SHP77 (cell line): Measurements from ENCODE around the gene CARNS1.
"Not testable (repeated sequence)": the region's sequence is repeated elsewhere in the genome, so short reads cannot be mapped to it uniquely, and the experiment has no call there.

Source experiments
- DNase-seq, 2 experiments: peaks; one replicate each; lab custom pipeline; 2025; lab: John Stamatoyannopoulos, UW

The CARNS1 gene

DNA sequence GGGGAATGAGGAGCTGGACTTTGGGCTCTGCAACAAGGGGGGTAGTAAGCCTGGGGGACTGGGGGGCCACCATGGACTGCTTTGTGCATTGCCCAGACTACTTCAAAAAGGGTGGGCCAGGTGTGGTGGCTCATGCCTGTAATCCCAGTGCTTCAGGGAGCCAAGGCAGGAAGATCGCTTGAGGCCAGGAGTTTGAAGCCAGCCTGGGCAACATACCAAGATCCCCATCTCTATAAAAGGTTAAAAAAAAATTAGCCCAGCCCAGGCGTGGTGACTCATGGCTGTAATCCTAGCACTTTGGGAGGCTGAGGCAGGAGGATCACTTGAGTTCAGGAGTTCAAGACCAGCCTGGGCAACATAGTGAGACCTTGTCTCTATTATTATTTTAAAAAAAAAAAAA lies 50.1 kb downstream of the CARNS1 start:
- DNase-seq, result not testable (repeated sequence)

GRCh38 chr11:67466367-67466766 lies 50.9 kb downstream of the CARNS1 start:
- no peak for DNase-seq

DNA sequence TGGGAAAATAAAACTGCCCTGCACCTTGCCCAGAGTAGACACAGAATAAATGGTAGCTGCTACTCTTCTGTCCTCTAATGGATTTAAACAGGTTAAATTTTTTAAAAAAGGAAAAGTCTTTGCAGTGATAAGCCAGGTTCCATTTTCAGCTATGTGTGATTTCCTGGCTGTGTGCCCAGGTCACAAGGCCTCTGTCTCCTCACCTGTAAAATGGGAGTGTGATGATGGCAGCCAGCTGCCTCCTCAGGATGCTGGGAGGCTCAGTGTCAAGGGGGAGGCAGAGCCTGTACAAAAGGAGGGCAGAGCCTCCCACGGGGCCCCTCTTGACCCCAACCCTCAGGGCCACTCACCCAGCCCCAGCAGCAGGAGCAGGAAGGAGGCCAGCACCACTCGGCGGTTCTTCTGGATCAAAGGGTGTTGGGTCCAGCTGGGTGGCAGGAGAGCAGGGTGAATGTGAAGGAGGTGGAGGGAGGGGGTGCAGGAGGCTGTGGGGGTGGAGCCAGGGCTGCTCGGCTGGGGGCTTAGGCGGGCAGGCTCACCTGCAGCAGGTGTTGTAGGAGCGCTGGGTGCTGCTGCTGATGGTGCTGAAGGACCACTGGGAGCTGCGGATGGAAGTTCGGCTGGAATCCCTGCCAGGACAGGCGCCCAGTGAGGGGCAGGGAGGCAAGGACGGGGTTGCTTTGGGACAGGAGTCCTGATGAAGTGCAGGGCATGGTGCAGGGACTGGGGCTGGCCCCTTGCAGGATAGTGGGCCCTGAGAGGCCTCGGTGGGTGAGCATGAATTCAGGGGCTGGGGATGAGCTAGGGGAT lies 51.7 kb downstream of the CARNS1 start:
- DNase-seq, result no peak

GRCh38 chr11:67468056-67468455 lies 52.6 kb downstream of the CARNS1 start:
- no peak for DNase-seq

- DNase-seq, result no peak
Measured at GRCh38 chr11:67468456-67468758, 52.9 kb downstream of the CARNS1 start.

DNA sequence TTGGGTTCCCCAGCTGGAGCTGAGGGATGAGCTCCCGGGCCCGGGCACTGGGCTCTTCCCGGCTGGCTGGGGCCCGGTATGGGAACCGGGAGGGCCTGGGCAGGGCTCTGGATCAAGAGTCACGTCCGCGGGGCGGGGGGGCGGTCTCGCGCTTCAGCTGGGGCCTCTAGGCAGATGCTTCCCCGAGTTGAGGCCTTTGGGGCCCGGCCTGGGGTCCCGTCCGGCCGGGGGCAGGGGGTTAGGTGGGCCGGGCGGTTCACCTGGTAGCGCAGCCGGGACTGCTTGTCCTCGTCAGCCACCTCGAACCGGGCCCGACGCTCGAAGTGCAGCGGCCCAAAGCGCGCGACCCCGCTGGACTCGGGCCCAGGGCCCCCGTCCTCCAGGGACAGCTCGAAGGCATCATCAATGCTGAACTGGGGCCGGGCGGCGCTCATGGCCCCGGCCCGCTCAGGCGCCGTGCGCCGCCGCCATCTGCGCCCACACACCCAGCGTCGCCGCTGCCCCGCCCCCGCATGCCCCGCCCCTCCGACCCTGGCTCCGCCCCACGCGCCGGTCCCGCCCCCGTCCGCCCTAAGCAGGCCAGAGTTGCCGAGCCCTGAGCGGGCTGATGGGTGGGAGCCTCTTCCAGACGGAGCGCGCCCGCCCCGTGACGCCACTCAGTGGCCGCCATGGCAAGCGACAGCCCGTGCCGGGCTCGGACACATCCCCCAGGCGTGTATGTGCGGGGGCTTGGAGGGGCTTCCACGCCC lies 53.5 kb downstream of the CARNS1 start, which contains the start of gene TMEM134:
Gene TMEM134 (minus strand): TSS at position 493 of the 749 bp plus-strand sequence. CDS start 59 bp downstream, at position 434.
- peak; percentile 91 to 92 for DNase-seq

GRCh38 chr11:67469508-67469811 lies 54.0 kb downstream of the CARNS1 start:
- DNase-seq, result no peak

DNA sequence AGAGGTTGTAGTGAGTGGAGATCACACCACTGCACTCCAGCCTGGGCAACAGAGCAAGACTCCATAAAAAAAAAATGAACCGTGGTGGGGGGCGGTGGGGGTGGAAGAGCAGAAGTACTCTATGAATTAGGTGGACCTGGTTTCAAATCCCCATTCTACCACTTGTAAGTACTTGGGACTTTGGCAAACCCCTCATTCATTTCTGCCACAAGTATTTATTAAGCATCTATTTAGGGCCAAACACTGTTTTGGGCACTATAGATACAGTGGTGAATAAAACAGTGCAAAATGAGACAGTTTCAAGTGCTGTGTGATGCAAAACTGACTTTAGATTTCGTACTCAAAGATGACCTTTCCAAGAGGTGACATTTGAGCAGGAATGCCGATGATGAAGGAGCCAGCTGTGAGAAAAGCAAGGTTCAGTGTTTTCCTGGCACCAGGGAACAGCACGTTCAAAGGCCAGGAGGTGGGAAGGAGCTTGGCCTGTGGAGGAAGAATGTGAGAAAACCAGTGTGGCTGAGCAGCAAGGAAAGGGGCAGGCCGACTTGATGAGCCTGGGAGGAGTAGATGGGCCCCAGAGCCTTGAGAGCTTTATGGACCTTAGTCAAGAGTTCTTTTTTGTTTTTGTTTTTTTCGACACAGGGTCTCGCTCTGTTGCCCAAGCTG lies 55.0 kb downstream of the CARNS1 start:
- no peak for DNase-seq

- no peak for DNase-seq
Measured at GRCh38 chr11:67472882-67473281, 57.4 kb downstream of the CARNS1 start.
